Ovary (tissue), 9 donors: ENCODE data around the gene TAS2R60. TPM values are rescaled to one million over a fixed set of nuclear protein-coding genes. Genes with fewer than 3 reads are reported as not detected.
"Not testable (repeated sequence)": the region's sequence is repeated elsewhere in the genome, so short reads cannot be mapped to it uniquely, and the experiment has no call there.

Source experiments
- DNase-seq, 5 donors: peaks; one replicate each; pipeline ENCODE4 v3.0.0-alpha.2; 2019 to 2020
- H3K27ac ChIP-seq, 2 donors: fragments of 200-600 bp; one replicate each; pipeline versions ENCODE4 v1.5.1 to v1.8.0; 2019 to 2022
- H3K27me3 ChIP-seq: fragments of 200-600 bp; one replicate; pipeline ENCODE4 v1.8.0; 2022
- H3K36me3 ChIP-seq: fragments of 200-600 bp; sonication (generic); one replicate; pipeline ENCODE4 v1.5.1; 2019
- H3K4me1 ChIP-seq: one replicate; pipeline ENCODE4 v1.8.1; 2013; ENCODE audit warnings: mild to moderate bottlenecking, moderate library complexity; ENCODE audit not compliant: insufficient read depth
- H3K4me3 ChIP-seq: fragments of 200-600 bp; sonication (generic); one replicate; pipeline ENCODE4 v1.5.1; 2017
- H3K9me3 ChIP-seq, 2 donors: fragments of 200-600 bp in 1 of 2; sonication (generic) in 1 of 2; one replicate each; pipeline versions ENCODE4 v1.5.1 to v1.8.1; 2013 to 2019; ENCODE audit warnings: mild to moderate bottlenecking in 1 of 2, moderate library complexity in 1 of 2
- CTCF ChIP-seq, 3 donors: fragments of 450-650 bp in 2 of 3; fragments of 200-600 bp in 1 of 3; IDR thresholded peaks; one replicate each; pipeline versions ENCODE4 v1.5.1 to v1.8.0; 2016 to 2022; ENCODE audit warnings: antibody characterized with exemption in 3 of 3, mild to moderate bottlenecking in 1 of 3
- EP300 ChIP-seq: sonication (generic); formaldehyde crosslinking; IDR thresholded peaks from one replicate; pipeline ENCODE4 v1.6.1; 2017; ENCODE audit warnings: antibody characterized with exemption
- POLR2A ChIP-seq: fragments of 450-650 bp; IDR thresholded peaks from one replicate; pipeline ENCODE4 v1.6.1; 2017; ENCODE audit warnings: antibody characterized with exemption, mild to moderate bottlenecking, moderate library complexity
- WGBS, 3 donors: extraction: QIAGEN DNeasy Blood & Tissue Kit in 1 of 3; methylation state at CpG; one replicate each; pipeline versions ENCODE4 v1.1.5 to v1.1.7; 2013 to 2017; 5-methylcytosine and 5-hydroxymethylcytosine counted together
- intact Hi-C, 4 donors: fragments of 100-400 bp; cut with DNase I; formaldehyde crosslinking; loops; one replicate each; pipeline versions ENCODE4 v1.11.0 to v1.15.1; 2022 to 2023
- polyA plus RNA-seq, 2 donors: library from polyadenylated mRNA; stranded (reverse); fragments of 200-250 nt in 1 of 2; fragments of 350-450 nt in 1 of 2; fragmentation: Illumina TruSeq in 1 of 2; extraction: RNeasy Lipid Tissue Mini Kit (QIAGEN cat#74804) in 1 of 2; gene quantifications; one replicate each; pipeline ENCODE4 v1.2.3, GENCODE V29; 2013 to 2014
- total RNA-seq, 7 donors: library from RNA; depleted of rRNA in 2 of 7; stranded (reverse); fragments of >200 nt in 2 of 7; fragmentation: NEBNext Ultra II Directional in 3 of 7; extraction: Animal tissue kit (Norgen Biotek cat#: 25700) in 3 of 7; gene quantifications; one replicate each; pipeline versions ENCODE4 v1.1.0 to v1.2.4, GENCODE V29; 2016 to 2023
- donor health status: DM: no; HTN: no; CAD: no; lungs with moderate emphysema.
- donor health status: DM: no; HTN: no; CAD: no.
- donor health status: Bipolar disorder and iron deficiency.
- donor health status: DM: yes; HTN: yes; CAD: no.
- donor health status: DM: no; HTN: no; CAD: no.
- donor health status: DM: yes; HTN: yes; CAD: no.

The TAS2R60 gene
- total and polyA plus RNA-seq, 9 donors, result 0.98 TPM; not detected in 8

- TF ChIP-seq EP300 (no peak), POLR2A (no peak), CTCF (IDR thresholded peaks at IDR 0.05) (no peak)
- no peaks in the 10 kb centered on the region for H3K36me3 ChIP-seq
- intact Hi-C loops, result loop anchor here in 1 of 4 donors (10.0 kb wide), 1 partner anchor 146 kb away; the partner anchor contains the start of gene GSTK1
- H3K27ac ChIP-seq, result no peak overlapping the region
- peaks cover 4% of the 10 kb centered on the region for H3K4me1 ChIP-seq
- H3K27me3 ChIP-seq, result no peaks in the 10 kb centered on the region
- no peaks in the 10 kb centered on the region for H3K9me3 ChIP-seq
- no peak for DNase-seq
- H3K4me3 ChIP-seq, result no peak overlapping the region
- WGBS, 3 donors, result 18 to 23% (median 20%) methylated on average over 6 of the region's 6 CpGs
These were observed 32.7 kb upstream of the TAS2R60 start for GRCh38 chr7:143410521-143411004.

- DNase-seq, result no peak
- TF ChIP-seq POLR2A, result no peak
- TF ChIP-seq CTCF (IDR thresholded peaks at IDR 0.05), result no peak
- no peak for TF ChIP-seq EP300
- 77 to 86% (median 80%) methylated on average over 5 of the region's 5 CpGs for WGBS, 3 donors
- intact Hi-C loops, result loop anchor here in 1 of 4 donors (10.0 kb wide), 1 partner anchor 147 kb away; the partner anchor contains the start of gene GSTK1
- Histone ChIP-seq H3K27ac (no peak overlapping the region), H3K4me1 (peaks cover 3% of the 10 kb centered on the region), H3K4me3 (no peak overlapping the region), H3K36me3 (no peaks in the 10 kb centered on the region), H3K9me3 (no peaks in the 10 kb centered on the region), H3K27me3 (no peaks in the 10 kb centered on the region)
These were observed 31.1 kb upstream of the TAS2R60 start for GRCh38 chr7:143411976-143412708.

GRCh38 chr7:143413123-143413522 lies 30.1 kb upstream of the TAS2R60 start:
- intact Hi-C loops, result loop anchor here in 1 of 4 donors (10.0 kb wide), 1 partner anchor 148 kb away; the partner anchor contains the start of gene GSTK1
- no peak for DNase-seq
- Histone ChIP-seq H3K27me3 (no peaks in the 10 kb centered on the region), H3K4me3 (no peak overlapping the region), H3K27ac (no peak overlapping the region), H3K9me3 (no peaks in the 10 kb centered on the region), H3K4me1 (peaks cover 3% of the 10 kb centered on the region), H3K36me3 (no peaks in the 10 kb centered on the region)
- 91 to 96% (median 92%) methylated on average over 8 of the region's 8 CpGs for WGBS, 3 donors
- TF ChIP-seq CTCF (IDR thresholded peaks at IDR 0.05), result no peak
- TF ChIP-seq POLR2A, result no peak
- TF ChIP-seq EP300, result no peak

- H3K27me3 ChIP-seq, DNase-seq, H3K27ac ChIP-seq, H3K9me3 ChIP-seq, H3K4me3 ChIP-seq, H3K4me1 ChIP-seq, H3K36me3 ChIP-seq: not testable (repeated sequence)
- intact Hi-C loops, result loop anchor here (5.0 to 10.0 kb wide), 4 partner anchors 38 to 178 kb away; partner anchors contain the start of gene GSTK1 (in 1 of the 4)
- 79 to 87% (median 84%) methylated on average over 7 of the region's 7 CpGs for WGBS, 3 donors
These were observed 28.0 kb upstream of the TAS2R60 start for GRCh38 chr7:143415209-143415608.
